Esophagus muscularis mucosa (tissue), 4 donors: ENCODE measurements around the gene NCK1. TPM values are rescaled to one million over a fixed set of nuclear protein-coding genes. Genes with fewer than 3 reads are reported as not detected.
"Not testable (repeated sequence)": the region's sequence is repeated elsewhere in the genome, so short reads cannot be mapped to it uniquely, and the experiment has no call there.

Source experiments
- DNase-seq: peaks from one replicate; pipeline ENCODE4 v3.0.0-alpha.2; 2017; ENCODE audit errors: extremely low spot score
- H3K27ac ChIP-seq, 4 donors: fragments of 200-600 bp; sonication (generic); replicated peaks in 1 of 4; 1 replicate in 3 of 4; 2 replicates in 1 of 4; pipeline ENCODE4 v1.5.1; 2016 to 2019; ENCODE audit warnings: mild to moderate bottlenecking in 1 of 4
- H3K27me3 ChIP-seq, 4 donors: fragments of 200-600 bp; sonication (generic); one replicate each; pipeline versions ENCODE4 v1.5.1 to v1.6.0; 2016 to 2019
- H3K36me3 ChIP-seq, 4 donors: fragments of 200-600 bp; sonication (generic); one replicate each; pipeline ENCODE4 v1.5.1; 2016 to 2019
- H3K4me1 ChIP-seq, 4 donors: fragments of 200-600 bp; sonication (generic); one replicate each; pipeline ENCODE4 v1.5.1; 2016 to 2019
- H3K4me3 ChIP-seq, 4 donors: fragments of 200-600 bp; sonication (generic); 1 replicate in 2 of 4; 2 replicates in 2 of 4; pipeline ENCODE4 v1.5.1; 2016 to 2019; ENCODE audit warnings: mild to moderate bottlenecking in 4 of 4, moderate library complexity in 1 of 4
- H3K9me3 ChIP-seq, 4 donors: fragments of 200-600 bp; sonication (generic); 1 replicate in 3 of 4; 2 replicates in 1 of 4; pipeline ENCODE4 v1.5.1; 2016 to 2019
- CTCF ChIP-seq, 3 experiments: fragments of 200-600 bp in 2 of 3; fragments of 450-650 bp in 1 of 3; sonication (generic) in 2 of 3; IDR thresholded peaks; one replicate each; pipeline ENCODE4 v1.5.1; 2017 to 2019; ENCODE audit warnings: antibody characterized with exemption in 3 of 3, mild to moderate bottlenecking in 2 of 3, moderate library complexity in 1 of 3
- EP300 ChIP-seq: sonication (generic); formaldehyde crosslinking; IDR thresholded peaks from one replicate; pipeline ENCODE4 v1.6.1; 2017; ENCODE audit warnings: antibody characterized with exemption
- POLR2A ChIP-seq: fragments of 450-650 bp; IDR thresholded peaks from one replicate; pipeline ENCODE4 v1.6.1; 2017; ENCODE audit warnings: antibody characterized with exemption, moderate library complexity, mild to moderate bottlenecking, low read depth
- POLR2AphosphoS5 ChIP-seq, 2 donors: sonication (generic); formaldehyde crosslinking; IDR thresholded peaks; one replicate each; pipeline ENCODE4 v1.6.1; 2017; ENCODE audit warnings: antibody characterized with exemption in 2 of 2
- WGBS: methylation state at CpG from one replicate; pipeline ENCODE4 v1.1.5; 2018; 5-methylcytosine and 5-hydroxymethylcytosine counted together
- intact Hi-C: fragments of 100-400 bp; cut with DNase I; formaldehyde crosslinking; loops from one replicate; pipeline ENCODE4 v1.15.1; 2023
- total RNA-seq, 4 donors: library from RNA; depleted of rRNA; stranded (reverse); fragments of >200 nt; gene quantifications; one replicate each; pipeline versions ENCODE4 v1.1.0 to v1.2.1, GENCODE V29; 2016

NCK1 gene
- total RNA-seq, 4 donors from 2014 or later = 28.9 to 54.0 (median 37.0) TPM

GRCh38 chr3:136982520-136983138, 120.6 kb downstream of the NCK1 start:
- no peak overlapping the region for H3K4me3 ChIP-seq
- 87% methylated on average over 4 of the region's 4 CpGs for WGBS

GRCh38 chr3:136984837-136985236, 122.8 kb downstream of the NCK1 start:
- no peak overlapping the region for H3K27ac ChIP-seq
- no peaks in the 10 kb centered on the region for H3K9me3 ChIP-seq
- intact Hi-C loops = no loop called here
- H3K36me3 ChIP-seq = no peaks in the 10 kb centered on the region
- H3K4me1 ChIP-seq = no peaks in the 10 kb centered on the region
- WGBS = 66% methylated on average over 3 of the region's 3 CpGs
- DNase-seq = no peak
- H3K27me3 ChIP-seq = no peaks in the 10 kb centered on the region
- H3K4me3 ChIP-seq = no peak overlapping the region
- TF ChIP-seq EP300 (no peak), CTCF (IDR thresholded peaks at IDR 0.05) (no peak), POLR2A (no peak), POLR2AphosphoS5 (IDR thresholded peaks at IDR 0.05) (no peak)

More at GRCh38 chr3:136982520-136983138, 120.6 kb downstream of the NCK1 start:
- no peaks in the 10 kb centered on the region for H3K36me3 ChIP-seq
- no peaks in the 10 kb centered on the region for H3K4me1 ChIP-seq
- no peak for TF ChIP-seq POLR2A
- no peak for TF ChIP-seq POLR2AphosphoS5 (IDR thresholded peaks at IDR 0.05)
- no peak for TF ChIP-seq CTCF (IDR thresholded peaks at IDR 0.05)
- no peak for TF ChIP-seq EP300
- no peak overlapping the region for H3K27ac ChIP-seq
- H3K27me3 ChIP-seq = no peaks in the 10 kb centered on the region
- intact Hi-C loops = no loop called here
- no peak for DNase-seq
- no peaks in the 10 kb centered on the region for H3K9me3 ChIP-seq

GRCh38 chr3:136987398-136987980, 125.5 kb downstream of the NCK1 start:
- H3K27me3 ChIP-seq, H3K36me3 ChIP-seq, H3K27ac ChIP-seq, intact Hi-C loops, H3K4me3 ChIP-seq, H3K4me1 ChIP-seq, H3K9me3 ChIP-seq, DNase-seq: not testable (repeated sequence)
- WGBS = 95% methylated on average over 22 of the region's 39 CpGs

GRCh38 chr3:136988651-136989050, 126.6 kb downstream of the NCK1 start:
- 100% methylated on average over 2 of the region's 2 CpGs for WGBS
- intact Hi-C loops = no loop called here

More at GRCh38 chr3:136988651-136989050, 126.6 kb downstream of the NCK1 start:
- H3K4me3 ChIP-seq = no peak overlapping the region
- no peaks in the 10 kb centered on the region for H3K27me3 ChIP-seq
- no peak for TF ChIP-seq CTCF (IDR thresholded peaks at IDR 0.05)
- no peak for TF ChIP-seq EP300
- no peak overlapping the region for H3K27ac ChIP-seq
- no peaks in the 10 kb centered on the region for H3K9me3 ChIP-seq
- DNase-seq = no peak
- H3K36me3 ChIP-seq = no peaks in the 10 kb centered on the region
- H3K4me1 ChIP-seq = no peaks in the 10 kb centered on the region
